H7 (cell line): ENCODE data around the gene MINK1. TPM values are rescaled to one million over a fixed set of nuclear protein-coding genes. Genes with fewer than 3 reads are reported as not detected.
A peak's percentile ranks its signal among the peaks of the same experiment; 100 is the strongest.

Source experiments
- DNase-seq: peaks from one replicate; pipeline ENCODE4 v3.0.0; 2012
- H3K27me3 ChIP-seq: 2 replicates; pipeline ENCODE4 v1.6.0; 2011; ENCODE audit warnings: mild to moderate bottlenecking, low read length; ENCODE audit not compliant: control insufficient read depth, insufficient read depth
- H3K36me3 ChIP-seq: replicated peaks from 2 replicates; pipeline ENCODE4 v1.5.1; 2011; ENCODE audit warnings: low read length; ENCODE audit not compliant: control insufficient read depth, insufficient read depth
- H3K4me3 ChIP-seq: 2 replicates; pipeline ENCODE4 v1.5.1; 2011; ENCODE audit warnings: low read depth, mild to moderate bottlenecking, control low read depth, low read length, moderate library complexity; ENCODE audit not compliant: insufficient read depth
- total RNA-seq: library from RNA; depleted of rRNA; stranded (reverse); fragments of >200 nt; shearing (Covaris generic); gene quantifications from 2 replicates; pipeline ENCODE4 v1.2.3, GENCODE V29; 2014; rRNA removed

The MINK1 gene
- total RNA-seq, 1 experiment from 2014 or later, result 42.4 TPM

DNA sequence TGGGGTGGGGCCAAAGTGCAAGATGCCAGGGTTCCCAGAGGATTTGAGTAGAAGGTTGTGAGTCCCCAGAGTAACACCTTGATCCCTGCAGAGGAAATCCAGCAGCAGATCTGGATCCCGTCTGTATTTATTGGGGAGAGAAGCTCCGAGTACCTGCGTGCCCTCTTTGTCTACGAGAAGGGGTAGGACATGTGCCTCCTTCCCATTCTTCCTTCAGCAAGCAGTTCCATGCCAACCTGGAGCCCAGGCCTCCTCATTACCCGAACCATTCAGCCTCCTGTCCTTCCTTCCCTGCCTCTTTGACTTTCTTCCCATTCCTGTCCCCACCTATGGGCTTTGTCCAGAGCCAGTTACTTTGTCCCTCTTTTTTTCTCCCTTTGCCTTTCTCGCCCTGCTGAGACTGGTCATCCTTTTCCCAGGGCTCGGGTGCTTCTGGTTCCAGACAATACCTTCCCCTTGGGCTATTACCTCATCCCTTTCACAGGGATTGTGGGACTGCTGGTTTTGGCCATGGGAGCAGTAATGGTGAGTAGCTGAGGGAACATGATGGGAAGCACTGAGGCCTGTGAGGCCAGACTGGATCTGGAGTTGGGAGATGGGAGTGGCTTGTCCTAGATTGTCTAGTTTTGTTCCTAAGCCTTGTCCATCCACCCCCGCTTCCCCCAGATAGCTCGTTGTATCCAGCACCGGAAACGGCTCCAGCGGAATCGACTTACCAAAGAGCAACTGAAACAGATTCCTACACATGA is 109.8 kb downstream of the MINK1 start:
- Histone ChIP-seq H3K36me3 (peaks cover 36% of the 10 kb centered on the region), H3K4me3 (no peak overlapping the region)

GRCh38 chr17:4944163-4944553 is 111.0 kb downstream of the MINK1 start:
- DNase-seq, result peak; percentile 51
- no peaks in the 10 kb centered on the region for H3K27me3 ChIP-seq
- H3K36me3 ChIP-seq, result peaks cover 34% of the 10 kb centered on the region
- H3K4me3 ChIP-seq, result no peak overlapping the region

More for the DNA sequence above, 109.8 kb downstream of the MINK1 start:
- no peak for DNase-seq
- no peaks in the 10 kb centered on the region for H3K27me3 ChIP-seq

DNA sequence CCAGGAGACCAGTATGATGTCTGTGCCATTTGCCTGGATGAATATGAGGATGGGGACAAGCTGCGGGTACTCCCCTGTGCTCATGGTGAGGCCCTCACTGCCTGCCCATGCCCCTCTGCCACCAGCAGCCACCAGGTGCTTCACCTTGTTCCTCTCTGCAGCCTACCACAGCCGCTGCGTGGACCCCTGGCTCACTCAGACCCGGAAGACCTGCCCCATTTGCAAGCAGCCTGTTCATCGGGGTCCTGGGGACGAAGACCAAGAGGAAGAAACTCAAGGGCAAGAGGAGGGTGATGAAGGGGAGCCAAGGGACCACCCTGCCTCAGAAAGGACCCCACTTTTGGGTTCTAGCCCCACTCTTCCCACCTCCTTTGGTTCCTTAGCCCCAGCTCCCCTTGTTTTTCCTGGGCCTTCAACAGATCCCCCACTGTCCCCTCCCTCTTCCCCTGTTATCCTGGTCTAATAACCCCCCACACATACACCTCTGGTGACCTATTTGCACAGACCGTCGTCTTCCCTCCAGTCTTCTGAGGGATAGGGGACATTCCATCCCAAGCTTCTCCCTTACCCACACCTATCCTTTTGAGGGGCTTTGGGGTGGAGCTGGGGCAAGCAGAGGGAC is 111.5 kb downstream of the MINK1 start:
- Histone ChIP-seq H3K4me3 (no peak overlapping the region), H3K36me3 (peaks cover 34% of the 10 kb centered on the region), H3K27me3 (no peaks in the 10 kb centered on the region)
- peak; percentile 31 for DNase-seq

DNA sequence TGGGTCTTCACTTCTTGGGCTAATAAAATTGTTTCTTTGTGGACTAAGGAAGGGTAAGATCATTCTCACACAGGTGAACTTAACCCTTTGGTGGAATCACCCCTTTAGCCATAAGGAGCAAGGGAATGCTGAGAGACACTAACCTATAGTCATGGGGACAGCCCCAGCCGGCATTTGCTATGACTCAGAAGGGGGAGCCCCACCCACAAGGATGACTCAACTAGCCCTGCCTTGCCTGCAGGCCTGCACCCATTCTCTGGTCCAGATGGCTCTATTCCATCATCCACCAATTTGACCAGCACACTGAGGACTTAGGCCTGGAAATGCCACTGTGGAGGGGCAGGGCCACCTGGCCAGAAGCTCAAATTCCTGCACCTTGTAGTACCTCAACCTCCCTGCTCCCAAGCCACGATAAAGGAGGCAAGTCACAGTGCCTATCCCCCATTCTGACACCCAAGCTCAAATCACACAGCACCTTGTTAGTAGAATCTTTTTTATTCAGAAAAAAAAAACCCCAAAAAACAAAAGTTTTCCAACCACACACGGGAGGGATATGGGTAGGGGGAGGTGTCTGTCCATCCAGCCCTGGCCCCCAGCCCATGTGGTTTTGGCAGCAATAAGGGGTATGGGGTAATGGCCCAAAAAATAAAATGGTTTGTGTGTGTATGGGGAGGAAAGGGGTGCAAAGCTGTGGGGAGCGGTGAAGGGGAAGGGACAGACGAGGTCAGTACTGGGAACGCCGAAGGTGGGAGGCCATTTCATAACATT is 112.2 kb downstream of the MINK1 start:
- Histone ChIP-seq H3K27me3 (no peaks in the 10 kb centered on the region), H3K4me3 (no peak overlapping the region), H3K36me3 (peaks cover 34% of the 10 kb centered on the region)
- peak; percentile 72 for DNase-seq

DNA sequence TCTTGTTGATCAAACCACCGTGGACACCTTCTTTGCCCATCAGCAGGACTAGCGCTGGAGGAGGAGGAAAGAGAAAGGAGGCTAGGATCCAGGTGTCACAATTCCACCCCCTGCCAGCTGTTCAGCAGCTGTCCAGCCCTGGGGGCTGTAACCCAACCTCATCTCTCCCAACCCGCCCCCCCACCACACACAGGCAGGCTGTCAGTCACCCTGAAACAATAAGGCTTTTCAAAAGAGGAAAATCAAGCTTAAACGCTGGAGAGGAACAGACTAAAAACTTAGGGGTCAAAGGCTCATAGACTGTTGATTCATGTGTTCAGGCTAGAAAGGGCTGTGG is 112.8 kb downstream of the MINK1 start:
- Histone ChIP-seq H3K36me3 (peaks cover 34% of the 10 kb centered on the region), H3K27me3 (no peaks in the 10 kb centered on the region), H3K4me3 (no peak overlapping the region)
- DNase-seq, result peak; percentile 29

DNA sequence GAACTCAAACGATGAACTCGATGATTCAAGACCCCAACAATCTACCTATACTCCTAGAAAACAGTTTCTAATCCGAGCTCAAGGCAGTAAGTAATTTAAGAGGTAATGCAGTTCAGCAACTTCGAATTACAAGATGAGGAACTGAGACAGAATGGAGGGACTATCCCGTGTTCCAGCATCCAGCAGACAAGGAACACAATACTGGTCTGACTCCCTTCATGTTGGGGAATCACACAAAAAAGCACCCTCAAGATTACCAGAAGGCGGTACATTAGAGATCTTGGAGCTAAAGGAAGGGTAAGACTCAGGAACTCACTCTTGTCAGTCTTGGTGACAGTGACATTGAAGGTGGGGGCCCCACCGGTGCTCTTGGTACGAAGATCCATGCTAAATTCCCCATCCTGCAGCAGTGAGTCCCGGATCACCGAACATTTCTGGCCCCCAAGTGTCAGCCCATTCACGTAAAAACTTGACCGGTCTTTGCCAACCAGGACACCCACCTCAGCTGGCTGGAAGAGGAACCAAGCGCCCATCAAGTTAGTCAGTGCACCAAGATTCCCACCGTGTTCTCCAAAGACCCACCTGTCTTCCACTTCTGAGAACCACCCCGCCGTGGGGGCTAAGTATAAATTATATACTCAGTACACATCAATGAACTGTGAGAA is 113.3 kb downstream of the MINK1 start:
- peak overlapping the region; percentile 100 for H3K4me3 ChIP-seq
- DNase-seq, result no peak
- H3K27me3 ChIP-seq, result no peaks in the 10 kb centered on the region
- peaks cover 34% of the 10 kb centered on the region for H3K36me3 ChIP-seq

GRCh38 chr17:4947010-4947410 is 113.9 kb downstream of the MINK1 start:
- DNase-seq, result no peak
- peak overlapping the region; percentile 100 for H3K4me3 ChIP-seq
- no peaks in the 10 kb centered on the region for H3K27me3 ChIP-seq
- peaks cover 32% of the 10 kb centered on the region for H3K36me3 ChIP-seq

Other genes starting within 250 kb of the MINK1 start
- gene SMTNL2, start 248.8 kb upstream of the MINK1 start, total RNA-seq, result 1.4 and 1.9 TPM in 2 replicates
- gene ALOX15, start 191.7 kb upstream of the MINK1 start, total RNA-seq, result 0.10 and 0.11 TPM in 2 replicates
- 73.8 and 77.2 TPM in 2 replicates for gene PELP1, start 129.2 kb upstream of the MINK1 start, total RNA-seq
- gene ARRB2, start 122.7 kb upstream of the MINK1 start, total RNA-seq, result 28.5 and 40.2 TPM in 2 replicates
- gene MED11, start 101.9 kb upstream of the MINK1 start, total RNA-seq, result 24.8 and 27.9 TPM in 2 replicates
- 0.17 TPM in 1 of 2 replicates, not detected in the other for gene ZMYND15, start 93.5 kb upstream of the MINK1 start, total RNA-seq
- 0.42 and 2.0 TPM in 2 replicates for gene CXCL16, start 93.4 kb upstream of the MINK1 start, total RNA-seq
- not detected in 2 replicates for gene TM4SF5, start 61.5 kb upstream of the MINK1 start, total RNA-seq
- not detected in 2 replicates for gene VMO1, start 47.0 kb upstream of the MINK1 start, total RNA-seq
- not detected in 2 replicates for gene GLTPD2, start 44.4 kb upstream of the MINK1 start, total RNA-seq
- gene PSMB6, start 37.2 kb upstream of the MINK1 start, total RNA-seq, result 348 and 395 TPM in 2 replicates
- gene PLD2, start 26.2 kb upstream of the MINK1 start, total RNA-seq, result 36.5 and 42.6 TPM in 2 replicates
- 7.6 and 7.8 TPM in 2 replicates for gene C17orf107, start 66.2 kb downstream of the MINK1 start, total RNA-seq
- 0.67 and 0.69 TPM in 2 replicates for gene CHRNE, start 69.8 kb downstream of the MINK1 start, total RNA-seq
- gene GP1BA, start 98.9 kb downstream of the MINK1 start, total RNA-seq, result not detected in 2 replicates
- 143 and 169 TPM in 2 replicates for gene SLC25A11, start 106.7 kb downstream of the MINK1 start, total RNA-seq
- gene RNF167, start 106.9 kb downstream of the MINK1 start, total RNA-seq, result 67.0 and 87.6 TPM in 2 replicates
- gene PFN1, start 115.2 kb downstream of the MINK1 start, total RNA-seq, result 1,296 and 1,480 TPM in 2 replicates
- 24.2 and 25.7 TPM in 2 replicates for gene ENO3, start 117.8 kb downstream of the MINK1 start, total RNA-seq
- 103 and 105 TPM in 2 replicates for gene SPAG7, start 134.5 kb downstream of the MINK1 start, total RNA-seq
- 1.6 and 3.8 TPM in 2 replicates for gene CAMTA2, start 154.3 kb downstream of the MINK1 start, total RNA-seq
- 0.42 and 0.63 TPM in 2 replicates for gene INCA1, start 164.2 kb downstream of the MINK1 start, total RNA-seq
- gene KIF1C, start 164.6 kb downstream of the MINK1 start, total RNA-seq, result 46.2 and 48.8 TPM in 2 replicates
- 0.10 TPM in 1 of 2 replicates, not detected in the other for gene SLC52A1, start 202.1 kb downstream of the MINK1 start, total RNA-seq
- 0.21 and 0.96 TPM in 2 replicates for gene ZFP3, start 245.1 kb downstream of the MINK1 start, total RNA-seq